Ovary (tissue), 9 donors: ENCODE results near the gene EHBP1. TPM values are rescaled to one million over a fixed set of nuclear protein-coding genes. Genes with fewer than 3 reads are reported as not detected.
"Not testable (repeated sequence)": the region's sequence is repeated elsewhere in the genome, so short reads cannot be mapped to it uniquely, and the experiment has no call there.

ENCODE experiments used
- DNase-seq, 5 donors: peaks; one replicate each; pipeline ENCODE4 v3.0.0-alpha.2; 2019 to 2020
- H3K27ac ChIP-seq, 2 donors: fragments of 200-600 bp; one replicate each; pipeline versions ENCODE4 v1.5.1 to v1.8.0; 2019 to 2022
- H3K27me3 ChIP-seq: fragments of 200-600 bp; one replicate; pipeline ENCODE4 v1.8.0; 2022
- H3K36me3 ChIP-seq: fragments of 200-600 bp; sonication (generic); one replicate; pipeline ENCODE4 v1.5.1; 2019
- H3K4me1 ChIP-seq: one replicate; pipeline ENCODE4 v1.8.1; 2013; ENCODE audit warnings: mild to moderate bottlenecking, moderate library complexity; ENCODE audit not compliant: insufficient read depth
- H3K4me3 ChIP-seq: fragments of 200-600 bp; sonication (generic); one replicate; pipeline ENCODE4 v1.5.1; 2017
- H3K9me3 ChIP-seq, 2 donors: fragments of 200-600 bp in 1 of 2; sonication (generic) in 1 of 2; one replicate each; pipeline versions ENCODE4 v1.5.1 to v1.8.1; 2013 to 2019; ENCODE audit warnings: mild to moderate bottlenecking in 1 of 2, moderate library complexity in 1 of 2
- CTCF ChIP-seq, 3 donors: fragments of 450-650 bp in 2 of 3; fragments of 200-600 bp in 1 of 3; IDR thresholded peaks; one replicate each; pipeline versions ENCODE4 v1.5.1 to v1.8.0; 2016 to 2022; ENCODE audit warnings: antibody characterized with exemption in 3 of 3, mild to moderate bottlenecking in 1 of 3
- EP300 ChIP-seq: sonication (generic); formaldehyde crosslinking; IDR thresholded peaks from one replicate; pipeline ENCODE4 v1.6.1; 2017; ENCODE audit warnings: antibody characterized with exemption
- POLR2A ChIP-seq: fragments of 450-650 bp; IDR thresholded peaks from one replicate; pipeline ENCODE4 v1.6.1; 2017; ENCODE audit warnings: antibody characterized with exemption, mild to moderate bottlenecking, moderate library complexity
- WGBS, 3 donors: extraction: QIAGEN DNeasy Blood & Tissue Kit in 1 of 3; methylation state at CpG; one replicate each; pipeline versions ENCODE4 v1.1.5 to v1.1.7; 2013 to 2017; 5-methylcytosine and 5-hydroxymethylcytosine counted together
- intact Hi-C, 4 donors: fragments of 100-400 bp; cut with DNase I; formaldehyde crosslinking; loops; one replicate each; pipeline versions ENCODE4 v1.11.0 to v1.15.1; 2022 to 2023
- polyA plus RNA-seq, 2 donors: library from polyadenylated mRNA; stranded (reverse); fragments of 200-250 nt in 1 of 2; fragments of 350-450 nt in 1 of 2; fragmentation: Illumina TruSeq in 1 of 2; extraction: RNeasy Lipid Tissue Mini Kit (QIAGEN cat#74804) in 1 of 2; gene quantifications; one replicate each; pipeline ENCODE4 v1.2.3, GENCODE V29; 2013 to 2014
- total RNA-seq, 7 donors: library from RNA; depleted of rRNA in 2 of 7; stranded (reverse); fragments of >200 nt in 2 of 7; fragmentation: NEBNext Ultra II Directional in 3 of 7; extraction: Animal tissue kit (Norgen Biotek cat#: 25700) in 3 of 7; gene quantifications; one replicate each; pipeline versions ENCODE4 v1.1.0 to v1.2.4, GENCODE V29; 2016 to 2023
- donor health status: DM: no; HTN: no; CAD: no; lungs with moderate emphysema.
- donor health status: DM: no; HTN: no; CAD: no.
- donor health status: Bipolar disorder and iron deficiency.
- donor health status: DM: yes; HTN: yes; CAD: no.
- donor health status: DM: no; HTN: no; CAD: no.
- donor health status: DM: yes; HTN: yes; CAD: no.

The EHBP1 gene
- total and polyA plus RNA-seq, 9 donors = 56.3 to 185 (median 117) TPM

- TF ChIP-seq EP300 = no peak
- H3K4me3 ChIP-seq = no peak overlapping the region
- H3K9me3 ChIP-seq = no peaks in the 10 kb centered on the region
- no peaks in the 10 kb centered on the region for H3K4me1 ChIP-seq
- no peak overlapping the region for H3K27ac ChIP-seq
- no peaks in the 10 kb centered on the region for H3K36me3 ChIP-seq
- intact Hi-C loops = no loop called here
- WGBS, 3 donors = 78 to 88% (median 82%) methylated on average over 3 of the region's 3 CpGs
- DNase-seq = no peak
- H3K27me3 ChIP-seq = no peaks in the 10 kb centered on the region
These were observed 368.5 kb downstream of the EHBP1 start for GRCh38 chr2:63073994-63074393.

GRCh38 chr2:63074399-63074798 lies 368.9 kb downstream of the EHBP1 start:
- WGBS, 3 donors = 89 to 92% (median 90%) methylated on average over 4 of the region's 4 CpGs
- H3K9me3 ChIP-seq, H3K27ac ChIP-seq, H3K36me3 ChIP-seq, intact Hi-C loops, H3K4me3 ChIP-seq, H3K27me3 ChIP-seq, H3K4me1 ChIP-seq, DNase-seq: not testable (repeated sequence)

- intact Hi-C loops = no loop called here
- 73 to 87% (median 78%) methylated on average over 4 of the region's 4 CpGs for WGBS, 3 donors
- Histone ChIP-seq H3K27ac (no peak overlapping the region), H3K4me3 (no peak overlapping the region), H3K36me3 (no peaks in the 10 kb centered on the region), H3K4me1 (no peaks in the 10 kb centered on the region), H3K27me3 (no peaks in the 10 kb centered on the region), H3K9me3 (no peaks in the 10 kb centered on the region)
- DNase-seq = no peak
- TF ChIP-seq POLR2A = no peak
- TF ChIP-seq CTCF (IDR thresholded peaks at IDR 0.05) = no peak
- no peak for TF ChIP-seq EP300
These were observed 373.5 kb downstream of the EHBP1 start for GRCh38 chr2:63078852-63079606.

- Histone ChIP-seq H3K4me1 (no peaks in the 10 kb centered on the region), H3K27me3 (no peaks in the 10 kb centered on the region), H3K27ac (no peak overlapping the region), H3K36me3 (no peaks in the 10 kb centered on the region), H3K9me3 (no peaks in the 10 kb centered on the region), H3K4me3 (no peak overlapping the region)
- TF ChIP-seq POLR2A = no peak
- no peak for TF ChIP-seq EP300
- TF ChIP-seq CTCF (IDR thresholded peaks at IDR 0.05) = no peak
- intact Hi-C loops = no loop called here
- no peak for DNase-seq
- 76 to 79% (median 78%) methylated on average over 4 of the region's 4 CpGs for WGBS, 3 donors
These were observed 375.9 kb downstream of the EHBP1 start for GRCh38 chr2:63081404-63081803.

- intact Hi-C loops = no loop called here
- Histone ChIP-seq H3K36me3 (no peaks in the 10 kb centered on the region), H3K27ac (no peak overlapping the region), H3K4me1 (no peaks in the 10 kb centered on the region), H3K9me3 (no peaks in the 10 kb centered on the region), H3K27me3 (no peaks in the 10 kb centered on the region), H3K4me3 (no peak overlapping the region)
- 39 to 67% (median 43%) methylated on average over 1 of the region's 1 CpG for WGBS, 3 donors
- TF ChIP-seq EP300 (no peak), POLR2A (no peak), CTCF (IDR thresholded peaks at IDR 0.05) (no peak)
- DNase-seq = no peak
These were observed 381.2 kb downstream of the EHBP1 start for GRCh38 chr2:63086687-63087086.
